ENCODE results near the gene RALY. TPM values are rescaled to one million over a fixed set of nuclear protein-coding genes. Genes with fewer than 3 reads are reported as not detected.
A peak's percentile ranks its signal among the peaks of the same experiment; 100 is the strongest.

The RALY gene
- total and polyA plus RNA-seq, 10 of the 15 experiments (the other 5 are each of a cell fraction or from before 2014, with no cell fraction given), result 1.2 to 246 (median 137) TPM

- TF ChIP-seq SUZ12 (IDR thresholded peaks at IDR 0.05; ENCODE audit: unreplicated experiment), result no peak
- no peak for TF ChIP-seq NFYB (IDR thresholded peaks at IDR 0.05; ENCODE audit: insufficient read depth, low read depth, low read length)
- TF ChIP-seq CREM (IDR thresholded peaks at IDR 0.05; ENCODE audit: low read depth), result no peak; the same call in 1 of the 2 replicates
- no peak for TF ChIP-seq EZH2 (IDR thresholded peaks at IDR 0.05; ENCODE audit: borderline replicate concordance, control insufficient read depth, low read depth, low read length)
- TF ChIP-seq CHD4 (IDR thresholded peaks at IDR 0.05), result no peak
- TF ChIP-seq ZNF274 (IDR thresholded peaks at IDR 0.05; ENCODE audit: insufficient read depth, insufficient read length), result no peak
- TF ChIP-seq MAX (IDR thresholded peaks at IDR 0.05; ENCODE audit: low read depth, low read length), result no peak
- TF ChIP-seq ZBTB11 (CRISPR knock-in tag; IDR thresholded peaks at IDR 0.05), result no peak
- no peak for TF ChIP-seq RCOR1 (conservative IDR thresholded peaks at IDR 0.05; ENCODE audit: low read depth, low read length)
- no peak for TF ChIP-seq CBX5 (IDR thresholded peaks at IDR 0.05; ENCODE audit: low read depth)
- no peak for TF ChIP-seq PAX8 (IDR thresholded peaks at IDR 0.05)
- TF ChIP-seq NBN (IDR thresholded peaks at IDR 0.05), result peak; percentile 44; the same call in 1 of the 2 replicates
- no peak for TF ChIP-seq ESRRA (IDR thresholded peaks at IDR 0.05; ENCODE audit: low read length)
- TF ChIP-seq RELA (IDR thresholded peaks at IDR 0.05; ENCODE audit: borderline replicate concordance, partially characterized antibody), result no peak
- no peak for TF ChIP-seq FOS (IDR thresholded peaks at IDR 0.05; ENCODE audit: borderline replicate concordance, extremely low read depth, insufficient read length)
- peak; percentile 60 for TF ChIP-seq MXI1 (IDR thresholded peaks at IDR 0.05; ENCODE audit: low read depth, low read length)
- TF ChIP-seq IKZF2 (IDR thresholded peaks at IDR 0.05), result peak; percentile 58 to 78
- TF ChIP-seq PKNOX1 (IDR thresholded peaks at IDR 0.05), result peak; percentile 85
- no peak for TF ChIP-seq RAD51 (IDR thresholded peaks at IDR 0.05)
- TF ChIP-seq IRF5 (IDR thresholded peaks at IDR 0.05; ENCODE audit: borderline replicate concordance), result no peak
- 0 out of 2 replicates have a peak, but pooled peaks have one; percentile 36 for TF ChIP-seq TCF3 (IDR thresholded peaks at IDR 0.05; ENCODE audit: borderline replicate concordance, insufficient read depth, low read depth, low read length)
- TF ChIP-seq ASH2L (IDR thresholded peaks at IDR 0.05; ENCODE audit: borderline replicate concordance, low read depth), result no peak
- TF ChIP-seq EED (IDR thresholded peaks at IDR 0.05; ENCODE audit: low read depth), result peak; percentile 58
- no peak for TF ChIP-seq PML (IDR thresholded peaks at IDR 0.05; ENCODE audit: low read length)
Measured at GRCh38 chr20:33992923-33993575, 662 bp upstream of the RALY start (continued).

All from GM12878 (cell line).